GM18867 (cell line): ENCODE results near the gene TUT4.

Source experiments
- ATAC-seq: cut with Tn5 transposase; IDR thresholded peaks from one replicate; pipeline ENCODE4 v1.9.1; 2021; ENCODE audit warnings: mild to moderate bottlenecking, moderate library complexity; ENCODE audit not compliant: unreplicated experiment

TUT4 gene

GRCh38 chr1:52476943-52477342 lies 75.9 kb downstream of the TUT4 start:
- ATAC-seq = no peak

DNA sequence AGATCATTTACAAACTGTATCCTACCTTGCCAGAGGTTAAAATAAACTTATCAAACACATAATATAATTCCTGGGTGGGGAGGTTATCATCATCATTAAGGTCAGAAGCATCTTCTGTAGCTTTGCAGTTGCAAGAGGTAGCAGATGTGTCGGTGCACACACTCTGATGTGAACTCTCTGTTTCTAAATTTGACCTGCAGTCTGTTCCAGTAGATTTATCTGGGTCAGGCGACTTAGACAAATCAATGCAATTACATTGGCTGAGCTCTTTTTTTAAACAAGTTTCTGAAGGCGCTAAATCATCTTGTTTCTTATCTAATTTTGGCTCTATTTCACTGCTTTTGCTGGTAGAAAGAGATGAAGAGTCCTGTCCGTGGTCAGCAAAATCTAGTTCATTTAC lies 78.1 kb downstream of the TUT4 start:
- no peak for ATAC-seq

DNA sequence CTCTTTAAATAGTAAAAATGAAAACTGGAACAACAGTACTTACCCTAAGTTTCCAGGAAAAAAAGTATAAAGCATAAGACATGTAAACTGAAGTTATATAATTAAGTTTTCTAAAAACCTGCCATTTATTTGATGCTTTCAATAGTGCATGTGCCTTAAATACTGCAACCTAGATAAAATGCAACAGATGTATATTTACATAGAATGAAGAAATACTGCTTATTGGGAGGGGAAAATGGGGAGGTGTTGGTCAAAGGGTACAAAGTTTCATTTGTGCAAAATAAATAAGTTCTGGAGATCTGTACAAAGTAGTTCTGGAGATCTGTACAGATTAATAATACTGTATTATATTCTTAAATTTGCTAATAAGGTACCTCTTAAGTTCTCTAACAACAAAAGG lies 79.9 kb downstream of the TUT4 start:
- ATAC-seq = no peak

GRCh38 chr1:52472384-52472783 lies 80.5 kb downstream of the TUT4 start:
- no peak for ATAC-seq

- no peak for ATAC-seq
Observed at GRCh38 chr1:52469108-52469507, 83.8 kb downstream of the TUT4 start.

GRCh38 chr1:52463891-52464290 lies 89.0 kb downstream of the TUT4 start:
- no peak for ATAC-seq

DNA sequence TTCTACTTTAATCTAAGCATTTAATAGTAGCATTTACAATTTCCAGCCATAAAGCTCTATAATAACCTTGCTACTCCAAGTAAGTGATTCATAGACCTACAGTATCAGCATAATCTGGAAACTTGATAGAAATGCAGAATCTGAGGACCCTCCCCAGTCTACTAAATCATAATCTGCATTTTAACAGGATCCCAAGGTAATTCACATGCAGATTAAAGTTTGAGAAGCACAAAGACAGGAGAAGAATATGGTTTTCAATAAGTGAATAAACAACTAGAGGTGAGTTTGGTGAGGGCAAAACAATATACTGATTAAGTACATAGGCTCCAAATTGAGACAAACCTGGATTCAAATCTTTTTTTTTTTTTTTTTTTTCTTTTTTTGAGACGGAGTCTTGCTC lies 91.1 kb downstream of the TUT4 start:
- ATAC-seq = no peak

- ATAC-seq = no peak
Observed at GRCh38 chr1:52460694-52461093, 92.2 kb downstream of the TUT4 start.

- ATAC-seq = no peak
Observed at GRCh38 chr1:52455686-52456085, 97.2 kb downstream of the TUT4 start.

- no peak for ATAC-seq
Observed at GRCh38 chr1:52454779-52455178, 98.1 kb downstream of the TUT4 start.

- no peak for ATAC-seq
Observed at GRCh38 chr1:52454127-52454526, 98.8 kb downstream of the TUT4 start.

DNA sequence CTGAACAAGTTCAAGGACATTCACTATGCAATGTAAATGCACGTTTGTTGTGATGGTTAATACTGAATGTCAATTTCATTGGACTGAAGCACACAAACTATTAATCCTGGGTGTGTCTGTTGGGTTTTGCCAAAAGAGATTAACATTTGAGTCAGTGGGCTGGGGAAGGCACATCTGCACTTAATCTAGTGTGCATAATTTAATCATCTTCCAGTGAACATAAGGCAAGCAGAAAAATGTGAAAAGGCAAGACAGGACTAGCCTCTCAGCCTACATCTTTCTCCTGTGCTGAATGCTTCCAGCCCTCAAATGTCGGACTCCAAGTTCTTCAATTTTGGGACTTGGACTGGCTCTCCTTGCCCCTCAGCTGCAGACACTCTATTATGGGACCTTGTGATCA lies 108.4 kb downstream of the TUT4 start:
- no peak for ATAC-seq

- ATAC-seq = no peak
Observed at GRCh38 chr1:52439976-52440375, 112.9 kb downstream of the TUT4 start.

DNA sequence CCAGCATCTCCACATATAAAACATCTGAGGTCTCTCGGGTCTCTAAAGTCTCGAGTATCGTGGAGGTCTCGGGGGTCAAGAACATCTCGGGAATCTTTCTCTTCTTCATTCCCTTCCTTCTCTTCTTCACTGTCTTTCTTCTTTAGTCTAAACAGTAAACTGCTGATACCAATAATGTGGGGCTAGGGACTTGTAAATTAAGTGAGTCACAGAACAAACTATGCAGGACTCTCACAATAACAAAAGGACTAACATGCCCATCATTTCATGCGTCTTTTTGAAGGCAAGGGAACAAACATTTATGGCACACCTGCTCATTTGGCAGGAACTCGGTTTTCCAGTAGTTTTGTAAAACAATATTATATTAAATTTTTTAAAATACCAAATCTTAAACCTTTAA lies 116.1 kb downstream of the TUT4 start:
- ATAC-seq = no peak

DNA sequence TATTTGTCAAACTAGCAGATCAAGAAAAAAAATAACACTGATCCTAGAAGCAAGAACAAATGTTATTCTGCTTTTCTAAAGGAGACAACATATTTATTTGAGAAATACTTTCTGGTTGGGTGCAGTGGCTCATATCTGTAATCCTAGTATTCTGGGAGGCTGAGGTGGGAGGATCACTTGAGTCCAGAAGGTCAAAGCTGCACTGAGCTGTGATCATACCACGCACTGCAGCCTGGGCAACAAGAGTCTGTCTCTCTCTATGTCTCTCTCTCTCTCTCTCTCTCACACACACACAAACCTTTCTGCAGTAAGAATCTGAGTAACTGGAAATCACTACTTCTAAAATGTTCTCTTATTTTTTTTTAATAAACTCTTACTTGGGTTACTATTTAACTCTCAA lies 117.2 kb downstream of the TUT4 start:
- no peak for ATAC-seq

- no peak for ATAC-seq
Observed at GRCh38 chr1:52435211-52435610, 117.7 kb downstream of the TUT4 start.

DNA sequence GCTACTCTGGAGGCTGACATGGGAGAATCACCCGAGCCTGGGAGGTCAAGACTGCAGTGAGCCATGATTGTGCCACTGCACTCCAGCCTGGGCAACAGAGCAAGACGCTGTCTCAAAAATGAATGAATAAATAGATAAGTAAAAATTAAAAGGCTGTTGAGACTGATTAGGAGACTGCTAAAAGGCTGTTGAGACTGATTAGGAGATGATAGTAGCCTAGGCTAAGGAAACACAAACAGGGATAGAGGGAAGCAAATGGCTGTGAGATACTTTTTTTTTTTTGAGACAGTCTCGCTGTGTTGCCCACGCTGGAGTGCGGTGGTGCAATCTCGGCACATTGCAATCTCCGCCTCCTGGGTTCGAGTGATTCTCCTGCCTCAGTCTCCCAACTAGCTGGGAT lies 120.1 kb downstream of the TUT4 start:
- no peak for ATAC-seq

DNA sequence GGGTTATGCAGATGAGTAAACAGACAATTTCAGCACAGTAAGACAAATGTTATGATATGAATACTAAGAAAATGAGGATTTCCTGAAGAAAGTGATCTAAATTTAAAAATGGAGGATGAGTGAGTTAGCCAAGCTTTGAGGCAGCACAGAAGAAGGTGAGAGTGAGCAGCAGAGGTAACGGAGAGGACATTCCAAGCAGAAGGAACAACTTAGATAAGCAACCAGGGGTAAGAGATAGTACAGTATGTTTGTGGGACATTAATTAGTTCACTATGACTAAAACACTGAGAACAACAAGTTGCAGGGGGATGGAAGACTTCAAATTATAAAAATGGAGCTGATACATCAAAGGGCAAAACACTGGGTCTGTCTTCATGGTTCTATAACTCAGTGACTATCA lies 125.7 kb downstream of the TUT4 start:
- ATAC-seq = no peak

GRCh38 chr1:52426371-52426770 lies 126.5 kb downstream of the TUT4 start:
- ATAC-seq = no peak

GRCh38 chr1:52424813-52425212 lies 128.1 kb downstream of the TUT4 start:
- ATAC-seq = no peak

- no peak for ATAC-seq
Observed at GRCh38 chr1:52424231-52424636, 128.7 kb downstream of the TUT4 start.

GRCh38 chr1:52423771-52424170 lies 129.1 kb downstream of the TUT4 start:
- ATAC-seq = no peak

DNA sequence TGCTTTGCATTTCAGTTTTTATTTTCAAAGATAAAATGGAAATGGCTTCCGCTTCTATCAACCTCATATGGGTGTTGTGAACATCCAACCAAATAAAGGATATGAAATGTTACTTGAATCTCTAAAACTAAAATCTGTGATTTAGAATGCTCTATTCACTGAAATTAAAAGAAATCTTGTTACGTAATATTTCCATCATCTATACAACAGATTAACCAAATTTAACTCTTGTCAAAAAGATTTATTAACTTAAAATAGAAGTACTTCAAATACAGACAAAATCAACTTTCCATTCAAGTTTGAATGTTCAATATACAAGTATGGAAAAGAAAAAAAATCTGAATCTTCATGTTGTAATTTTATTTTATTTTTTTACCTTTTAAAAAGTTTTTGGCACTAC lies 129.8 kb downstream of the TUT4 start:
- ATAC-seq = no peak

DNA sequence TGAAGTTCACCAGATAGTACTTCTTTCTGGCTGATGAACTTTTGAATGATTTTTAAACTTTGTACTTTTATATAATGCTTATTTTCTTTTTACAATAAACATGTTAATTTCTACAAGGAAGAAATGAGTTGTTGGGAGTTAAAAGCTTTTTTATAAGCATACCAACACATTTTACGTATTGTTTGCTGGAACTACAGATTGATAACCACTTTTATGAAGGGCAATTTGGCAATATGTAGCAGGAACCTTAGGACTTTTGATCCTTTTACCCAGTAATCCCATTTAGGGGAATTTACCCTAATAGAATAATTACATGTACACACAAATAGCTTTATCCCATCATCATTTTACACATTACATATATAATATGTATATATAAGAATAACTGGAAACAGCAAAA lies 132.2 kb downstream of the TUT4 start:
- ATAC-seq = no peak
